Osteocyte (in vitro differentiated cells): Measurements from ENCODE around the gene SMARCE1. TPM values are rescaled to one million over a fixed set of nuclear protein-coding genes. Genes with fewer than 3 reads are reported as not detected.
A peak's percentile ranks its signal among the peaks of the same experiment; 100 is the strongest.

ENCODE experiments used
- DNase-seq: peaks from one replicate; pipeline ENCODE4 v3.0.0; 2021; ENCODE audit warnings: mixed read lengths; ENCODE audit not compliant: unreplicated experiment; ENCODE audit errors: extremely low spot score
- H3K27ac Mint-ChIP-seq: one replicate; pipeline ENCODE4 v1.8.0; 2021; ENCODE audit warnings: mild to moderate bottlenecking, mixed read lengths; ENCODE audit not compliant: unreplicated experiment
- H3K27me3 Mint-ChIP-seq: one replicate; pipeline ENCODE4 v1.8.0; 2021; ENCODE audit warnings: mixed read lengths; ENCODE audit not compliant: unreplicated experiment
- H3K36me3 Mint-ChIP-seq: one replicate; pipeline ENCODE4 v1.8.0; 2021; ENCODE audit warnings: mixed read lengths; ENCODE audit not compliant: unreplicated experiment
- H3K4me1 Mint-ChIP-seq: one replicate; pipeline ENCODE4 v1.8.0; 2021; ENCODE audit warnings: mixed read lengths; ENCODE audit not compliant: unreplicated experiment
- H3K4me3 Mint-ChIP-seq: one replicate; pipeline ENCODE4 v1.8.0; 2021; ENCODE audit warnings: mild to moderate bottlenecking, moderate library complexity, mixed read lengths; ENCODE audit not compliant: unreplicated experiment
- H3K9me3 Mint-ChIP-seq: one replicate; pipeline ENCODE4 v1.8.0; 2021; ENCODE audit warnings: mixed read lengths; ENCODE audit not compliant: unreplicated experiment
- CTCF ChIP-seq: fragments of 200-600 bp; sonication (generic); IDR thresholded peaks from 2 replicates; pipeline ENCODE4 v1.5.0; 2021; ENCODE audit warnings: antibody characterized with exemption, mild to moderate bottlenecking, moderate library complexity
- long read RNA-seq: library from polyadenylated mRNA; unstranded; transcript quantifications from one replicate; pipeline ENCODE4 v2.0.0, GENCODE V29; 2021
- total RNA-seq: library from RNA; stranded (reverse); gene quantifications from 2 replicates; pipeline ENCODE4 v1.2.1, GENCODE V29; 2021

The SMARCE1 gene
- total RNA-seq: 137 and 145 TPM in 2 replicates
- long read RNA-seq, full-length matches to known transcripts: 536 of 596 reads
- long read RNA-seq, partial matches to known transcripts: 44 of 596 reads
- long read RNA-seq, other reads (novel, unspliced or antisense): 16 of 596 reads

GRCh38 chr17:40647624-40648383 lies at the start of gene SMARCE1:
SMARCE1 (minus strand) TSS chr17:40647818; CDS start chr17:40645802, 2,016 bp downstream.
- peaks cover 40% of the 10 kb centered on the region for H3K4me1 Mint-ChIP-seq

GRCh38 chr17:40697297-40697696 lies 49.7 kb upstream of the SMARCE1 start:
- Mint-ChIP-seq H3K36me3 (no peaks in the 10 kb centered on the region), H3K9me3 (no peaks in the 10 kb centered on the region), H3K27me3 (peaks cover 72% of the 10 kb centered on the region), H3K4me3 (no peak overlapping the region), H3K27ac (no peak overlapping the region), H3K4me1 (no peaks in the 10 kb centered on the region)
- no peak for DNase-seq
- no peak for TF ChIP-seq CTCF

More at GRCh38 chr17:40647624-40648383, at the start of gene SMARCE1:
- H3K4me3 Mint-ChIP-seq: peak within 1 kb of the TSS; percentile 96
- peak within 1 kb of the TSS; percentile 100 for H3K27ac Mint-ChIP-seq
- no peaks in the 10 kb centered on the region for H3K27me3 Mint-ChIP-seq
- TF ChIP-seq CTCF: no peak
- DNase-seq: peak; percentile 90
- H3K9me3 Mint-ChIP-seq: no peaks in the 10 kb centered on the region
- H3K36me3 Mint-ChIP-seq: peaks cover 24% of the 10 kb centered on the region

GRCh38 chr17:40696651-40697072 lies 49.0 kb upstream of the SMARCE1 start:
- Mint-ChIP-seq H3K9me3 (no peaks in the 10 kb centered on the region), H3K27ac (no peak overlapping the region), H3K4me1 (no peaks in the 10 kb centered on the region), H3K4me3 (no peak overlapping the region), H3K27me3 (peaks cover 72% of the 10 kb centered on the region), H3K36me3 (no peaks in the 10 kb centered on the region)
- DNase-seq: no peak
- TF ChIP-seq CTCF: no peak

GRCh38 chr17:40695874-40696472 lies 48.4 kb upstream of the SMARCE1 start:
- Mint-ChIP-seq H3K36me3 (no peaks in the 10 kb centered on the region), H3K4me1 (no peaks in the 10 kb centered on the region), H3K27me3 (peaks cover 75% of the 10 kb centered on the region), H3K27ac (no peak overlapping the region), H3K9me3 (no peaks in the 10 kb centered on the region), H3K4me3 (no peak overlapping the region)
- no peak for DNase-seq
- TF ChIP-seq CTCF: no peak

- Mint-ChIP-seq H3K9me3 (no peaks in the 10 kb centered on the region), H3K27me3 (peaks cover 81% of the 10 kb centered on the region), H3K36me3 (no peaks in the 10 kb centered on the region), H3K27ac (no peak overlapping the region), H3K4me1 (no peaks in the 10 kb centered on the region), H3K4me3 (no peak overlapping the region)
- DNase-seq: no peak
- no peak for TF ChIP-seq CTCF
These were observed 47.0 kb upstream of the SMARCE1 start for GRCh38 chr17:40694584-40694983.
